Upper lobe of left lung (tissue), 6 donors: Measurements from ENCODE around the gene CEP78. TPM values are rescaled to one million over a fixed set of nuclear protein-coding genes. Genes with fewer than 3 reads are reported as not detected.

ENCODE experiments used
- ATAC-seq, 2 donors: fragments of 200-7000 bp; cut with Tn5 transposase; one replicate each; pipeline ENCODE4 v1.9.1; 2022; ENCODE audit warnings: mild to moderate bottlenecking in 2 of 2, moderate library complexity in 2 of 2; ENCODE audit not compliant: low FRiP score in 2 of 2
- DNase-seq, 2 donors: peaks; one replicate each; pipeline ENCODE4 v3.0.0-alpha.2; 2019 to 2020
- H3K27ac ChIP-seq, 4 donors: fragments of 200-600 bp; sonication (generic); one replicate each; pipeline ENCODE4 v1.5.1; 2016 to 2019
- H3K27me3 ChIP-seq, 4 donors: fragments of 200-600 bp; sonication (generic); one replicate each; pipeline ENCODE4 v1.5.1; 2017 to 2019
- H3K36me3 ChIP-seq, 4 donors: fragments of 200-600 bp; sonication (generic); one replicate each; pipeline ENCODE4 v1.5.1; 2016 to 2019
- H3K4me1 ChIP-seq, 4 donors: fragments of 200-600 bp; sonication (generic); one replicate each; pipeline ENCODE4 v1.5.1; 2018 to 2019
- H3K4me3 ChIP-seq, 4 donors: fragments of 200-600 bp; sonication (generic); one replicate each; pipeline ENCODE4 v1.5.1; 2017 to 2019; ENCODE audit warnings: mild to moderate bottlenecking in 2 of 4, moderate library complexity in 1 of 4
- H3K9me3 ChIP-seq, 4 donors: fragments of 200-600 bp; sonication (generic); one replicate each; pipeline ENCODE4 v1.5.1; 2018 to 2019
- EP300 ChIP-seq, 4 donors: sonication (generic); formaldehyde crosslinking; IDR thresholded peaks; one replicate each; pipeline ENCODE4 v1.5.1; 2017; ENCODE audit warnings: antibody characterized with exemption in 4 of 4, control low read depth in 2 of 4
- POLR2A ChIP-seq, 4 donors: fragments of 450-650 bp; IDR thresholded peaks; one replicate each; pipeline ENCODE4 v1.5.1; 2016 to 2017; ENCODE audit warnings: antibody characterized with exemption in 4 of 4, mild to moderate bottlenecking in 2 of 4
- POLR2AphosphoS5 ChIP-seq, 2 donors: sonication (generic); formaldehyde crosslinking; IDR thresholded peaks; one replicate each; pipeline ENCODE4 v1.5.1; 2017; ENCODE audit warnings: antibody characterized with exemption in 2 of 2
- WGBS, 2 donors: methylation state at CpG; one replicate each; pipeline ENCODE4 v1.1.5; 2017 to 2018; 5-methylcytosine and 5-hydroxymethylcytosine counted together
- total RNA-seq, 6 donors: library from RNA; depleted of rRNA in 4 of 6; stranded (reverse); fragments of >200 nt in 4 of 6; gene quantifications; one replicate each; pipeline versions ENCODE4 v1.1.0 to v1.2.1, GENCODE V29; 2016 to 2021
- TF ChIP-seq, protein P1 (sequence below), 6 experiments: fragments of 450-650 bp in 4 of 6; fragments of 200-600 bp in 2 of 6; sonication (generic) in 2 of 6; IDR thresholded peaks; one replicate each; pipeline ENCODE4 v1.5.1; 2016 to 2019; ENCODE audit warnings: antibody characterized with exemption in 6 of 6
- donor health status: DM: no; HTN: no; CAD: no; lungs with moderate emphysema.
- donor health status: DM: no; HTN: yes; CAD: no; lungs with severe emphysema.

The CEP78 gene, protein sequence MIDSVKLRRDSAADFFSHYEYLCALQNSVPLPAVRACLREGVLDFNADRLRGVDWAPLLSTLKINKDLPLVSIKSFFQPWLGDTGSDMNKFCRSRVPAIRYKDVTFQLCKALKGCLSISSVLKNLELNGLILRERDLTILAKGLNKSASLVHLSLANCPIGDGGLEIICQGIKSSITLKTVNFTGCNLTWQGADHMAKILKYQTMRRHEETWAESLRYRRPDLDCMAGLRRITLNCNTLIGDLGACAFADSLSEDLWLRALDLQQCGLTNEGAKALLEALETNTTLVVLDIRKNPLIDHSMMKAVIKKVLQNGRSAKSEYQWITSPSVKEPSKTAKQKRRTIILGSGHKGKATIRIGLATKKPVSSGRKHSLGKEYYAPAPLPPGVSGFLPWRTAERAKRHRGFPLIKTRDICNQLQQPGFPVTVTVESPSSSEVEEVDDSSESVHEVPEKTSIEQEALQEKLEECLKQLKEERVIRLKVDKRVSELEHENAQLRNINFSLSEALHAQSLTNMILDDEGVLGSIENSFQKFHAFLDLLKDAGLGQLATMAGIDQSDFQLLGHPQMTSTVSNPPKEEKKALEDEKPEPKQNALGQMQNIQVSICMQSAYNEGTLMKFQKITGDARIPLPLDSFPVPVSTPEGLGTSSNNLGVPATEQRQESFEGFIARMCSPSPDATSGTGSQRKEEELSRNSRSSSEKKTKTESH
- 10 to 100 TPM in 4 of 6 donors, 1 to 10 TPM in 2; 7.3 to 26.4 (median 11.9) TPM for total RNA-seq

DNA sequence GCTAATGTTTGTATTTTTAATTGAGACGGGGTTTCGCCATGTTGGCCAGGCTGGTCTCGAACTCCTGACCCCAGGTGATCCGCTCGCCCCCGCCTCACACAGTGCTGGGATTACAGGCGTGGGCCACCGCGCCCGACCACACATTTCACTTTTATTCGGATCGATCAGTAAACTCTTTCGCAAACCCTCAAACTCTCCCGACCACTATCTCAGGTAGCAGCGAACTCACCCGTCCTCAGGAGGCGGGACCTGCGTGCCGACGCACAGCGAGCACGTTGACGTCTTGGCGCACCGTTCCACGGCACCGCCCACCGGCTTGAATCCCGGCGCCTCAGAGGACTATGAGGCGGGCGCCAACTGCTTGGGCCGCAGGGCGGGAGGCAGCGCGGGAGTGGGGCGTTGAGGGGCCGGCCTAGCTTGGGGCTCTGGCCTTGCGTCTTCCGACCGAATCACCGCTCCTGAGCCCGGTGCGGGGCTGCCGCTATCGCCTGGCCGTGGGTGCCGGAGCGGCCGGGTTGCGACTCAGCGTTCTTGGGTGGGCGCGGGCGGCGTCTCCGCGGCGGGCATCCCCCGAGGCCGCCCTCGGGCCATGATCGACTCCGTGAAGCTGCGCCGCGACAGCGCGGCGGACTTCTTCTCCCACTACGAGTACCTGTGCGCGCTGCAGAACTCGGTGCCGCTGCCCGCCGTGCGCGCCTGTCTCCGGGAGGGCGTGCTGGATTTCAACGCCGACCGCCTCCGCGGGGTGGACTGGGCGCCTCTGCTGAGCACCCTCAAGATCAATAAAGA lies at the start of gene CEP78:
CEP78 (plus strand) TSS at position 314 of the 789 bp plus-strand sequence; CDS start at position 590, 276 bp downstream.
- Histone ChIP-seq H3K9me3 (no peaks in the 10 kb centered on the region), H3K27me3 (no peaks in the 10 kb centered on the region), H3K4me3 (peak within 1 kb of the TSS; percentile 71 to 96 (median 83)), H3K4me1 (peaks cover 4 to 24% (median 10%) of the 10 kb centered on the region in 4 donors), H3K27ac (peak within 1 kb of the TSS; percentile 75 to 89 (median 83)), H3K36me3 (no peaks in the 10 kb centered on the region)
- WGBS, 2 donors = 1 to 7% methylated on average over 3 to 52 of the region's 87 CpGs
- DNase-seq (peak; percentile 95 to 98), ATAC-seq (peak; percentile 96 to 99)
- TF ChIP-seq, protein P1, sequence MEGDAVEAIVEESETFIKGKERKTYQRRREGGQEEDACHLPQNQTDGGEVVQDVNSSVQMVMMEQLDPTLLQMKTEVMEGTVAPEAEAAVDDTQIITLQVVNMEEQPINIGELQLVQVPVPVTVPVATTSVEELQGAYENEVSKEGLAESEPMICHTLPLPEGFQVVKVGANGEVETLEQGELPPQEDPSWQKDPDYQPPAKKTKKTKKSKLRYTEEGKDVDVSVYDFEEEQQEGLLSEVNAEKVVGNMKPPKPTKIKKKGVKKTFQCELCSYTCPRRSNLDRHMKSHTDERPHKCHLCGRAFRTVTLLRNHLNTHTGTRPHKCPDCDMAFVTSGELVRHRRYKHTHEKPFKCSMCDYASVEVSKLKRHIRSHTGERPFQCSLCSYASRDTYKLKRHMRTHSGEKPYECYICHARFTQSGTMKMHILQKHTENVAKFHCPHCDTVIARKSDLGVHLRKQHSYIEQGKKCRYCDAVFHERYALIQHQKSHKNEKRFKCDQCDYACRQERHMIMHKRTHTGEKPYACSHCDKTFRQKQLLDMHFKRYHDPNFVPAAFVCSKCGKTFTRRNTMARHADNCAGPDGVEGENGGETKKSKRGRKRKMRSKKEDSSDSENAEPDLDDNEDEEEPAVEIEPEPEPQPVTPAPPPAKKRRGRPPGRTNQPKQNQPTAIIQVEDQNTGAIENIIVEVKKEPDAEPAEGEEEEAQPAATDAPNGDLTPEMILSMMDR (IDR thresholded peaks at IDR 0.05) = no peak
- peak in 1 of 2 donors; percentile 68 for TF ChIP-seq POLR2AphosphoS5 (IDR thresholded peaks at IDR 0.05)
- peak in 2 of 4 donors; percentile 21 to 79 for TF ChIP-seq POLR2A (IDR thresholded peaks at IDR 0.05)
- no peak for TF ChIP-seq EP300 (IDR thresholded peaks at IDR 0.05)

DNA sequence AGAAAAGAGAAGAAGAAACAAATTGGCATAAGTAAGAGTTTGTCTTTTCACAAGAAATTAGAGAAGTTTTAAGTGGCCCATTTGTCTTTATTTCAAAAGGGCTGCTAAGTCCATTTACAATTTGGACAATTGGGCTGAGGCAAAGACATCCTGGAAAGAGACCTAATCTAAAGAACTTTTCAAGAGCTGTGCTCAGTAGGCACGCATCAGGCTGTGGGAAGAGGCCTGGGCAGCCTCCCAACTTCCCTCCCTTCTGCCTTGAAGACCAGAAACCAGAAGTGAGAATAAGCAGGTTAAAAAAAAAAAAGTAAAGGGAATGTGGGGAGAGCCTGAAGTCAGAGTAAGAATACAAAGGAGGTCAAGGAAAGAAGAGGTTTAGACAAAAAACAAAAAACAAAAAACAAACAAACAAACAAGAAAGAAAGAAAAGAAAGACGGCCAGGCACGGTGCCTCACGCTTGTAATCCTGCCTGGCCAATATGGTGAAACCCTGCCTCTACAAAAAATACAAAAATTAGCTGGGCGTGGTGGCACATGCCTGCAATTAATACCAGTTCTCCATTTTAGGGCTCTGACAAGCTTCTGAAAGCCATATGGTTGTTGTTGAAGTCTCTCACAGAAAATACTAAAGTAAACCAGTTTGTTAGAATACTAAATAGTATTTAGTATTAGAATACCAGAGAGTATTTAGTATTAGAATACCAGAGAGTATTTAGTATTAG lies 48.0 kb upstream of the CEP78 start:
- Histone ChIP-seq H3K9me3 (no peaks in the 10 kb centered on the region), H3K27me3 (no peaks in the 10 kb centered on the region), H3K27ac (peak overlapping the region; percentile 2 to 42 (median 34)), H3K4me1 (peaks cover 0 to 12% (median 2%) of the 10 kb centered on the region in 4 donors), H3K36me3 (no peaks in the 10 kb centered on the region), H3K4me3 (no peak overlapping the region)
- ATAC-seq (peak in 1 of 2 donors; percentile 75), DNase-seq (peak in 1 of 2 donors; percentile 75)
- TF ChIP-seq, protein P1 (IDR thresholded peaks at IDR 0.05) = no peak
- TF ChIP-seq POLR2AphosphoS5 (IDR thresholded peaks at IDR 0.05) (no peak), EP300 (IDR thresholded peaks at IDR 0.05) (no peak), POLR2A (IDR thresholded peaks at IDR 0.05) (no peak)
- WGBS, 2 donors = 59 to 69% methylated on average over 5 of the region's 5 CpGs

DNA sequence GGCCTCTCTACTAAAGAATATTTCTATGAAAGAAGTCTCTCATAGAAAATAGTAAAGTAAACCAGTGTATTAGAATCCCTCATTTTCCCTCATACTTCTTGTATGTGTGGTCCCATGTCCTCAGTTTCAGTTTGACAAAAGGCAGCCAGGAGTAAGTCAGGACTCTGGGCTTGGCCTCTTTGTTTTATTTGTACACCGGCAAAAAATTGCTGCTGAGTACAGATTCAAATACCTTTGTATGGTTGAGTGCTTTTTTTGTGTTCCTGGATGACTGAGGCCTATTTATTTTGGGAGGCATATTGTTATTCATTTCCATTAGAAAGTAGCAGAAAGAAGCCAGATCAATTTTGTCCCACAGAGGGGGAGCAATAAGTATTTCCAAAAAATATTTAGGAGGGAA lies 47.3 kb upstream of the CEP78 start:
- Histone ChIP-seq H3K9me3 (no peaks in the 10 kb centered on the region), H3K27me3 (no peaks in the 10 kb centered on the region), H3K36me3 (no peaks in the 10 kb centered on the region), H3K4me1 (peaks cover 0 to 12% (median 2%) of the 10 kb centered on the region in 4 donors), H3K4me3 (no peak overlapping the region), H3K27ac (peak overlapping the region in 3 of 4 donors; percentile 31 to 42 (median 37))
- peak in 1 of 2 donors; percentile 68 for ATAC-seq
- no peak for TF ChIP-seq EP300 (IDR thresholded peaks at IDR 0.05)
- no peak for DNase-seq
- 65 to 86% methylated on average over 1 of the region's 1 CpG for WGBS, 2 donors

DNA sequence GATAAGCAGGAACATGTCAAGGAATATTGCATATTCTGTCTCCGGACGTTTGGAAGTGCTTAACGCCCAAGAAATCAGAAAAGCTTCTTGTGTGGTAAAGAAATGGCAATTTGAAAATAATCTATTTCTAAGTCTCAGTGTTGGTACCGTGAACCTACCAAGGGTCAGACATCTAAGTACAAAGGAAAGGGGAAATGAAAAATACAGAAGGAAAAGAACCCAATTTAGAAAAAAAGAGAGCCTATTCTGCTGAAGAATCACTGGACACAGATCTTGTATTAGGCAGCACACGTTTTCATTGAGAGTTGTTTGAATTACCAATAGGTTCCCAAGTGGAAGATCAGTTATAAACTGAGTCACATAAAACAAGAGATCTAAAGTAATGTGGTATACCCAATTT lies 46.9 kb upstream of the CEP78 start:
- Histone ChIP-seq H3K27me3 (no peaks in the 10 kb centered on the region), H3K9me3 (no peaks in the 10 kb centered on the region), H3K36me3 (no peaks in the 10 kb centered on the region), H3K27ac (peak overlapping the region in 2 of 4 donors; percentile 31 to 42), H3K4me1 (peaks cover 0 to 12% (median 2%) of the 10 kb centered on the region in 4 donors), H3K4me3 (no peak overlapping the region)
- DNase-seq (no peak), ATAC-seq (peak in 1 of 2 donors; percentile 58)
- no peak for TF ChIP-seq POLR2AphosphoS5 (IDR thresholded peaks at IDR 0.05)
- TF ChIP-seq EP300 (IDR thresholded peaks at IDR 0.05) = no peak
- TF ChIP-seq POLR2A (IDR thresholded peaks at IDR 0.05) = no peak
- TF ChIP-seq, protein P1 (IDR thresholded peaks at IDR 0.05) = no peak
- WGBS, 2 donors = 64 to 72% methylated on average over 5 of the region's 5 CpGs
